GM18511 (cell line): ENCODE data around the gene CD164L2.
A peak's percentile ranks its signal among the peaks of the same experiment; 100 is the strongest.
"Not testable (repeated sequence)": the region's sequence is repeated elsewhere in the genome, so short reads cannot be mapped to it uniquely, and the experiment has no call there.

Experiments used
- ATAC-seq: cut with Tn5 transposase; IDR thresholded peaks from one replicate; pipeline ENCODE4 v1.9.1; 2021; ENCODE audit warnings: mild to moderate bottlenecking, moderate library complexity; ENCODE audit not compliant: unreplicated experiment

The CD164L2 gene

GRCh38 chr1:27383039-27383605, at the start of gene CD164L2:
Gene CD164L2, minus strand, starts transcription at chr1:27383333. Its CDS starts 94 bp downstream, at chr1:27383239.
- no peak for ATAC-seq

GRCh38 chr1:27432725-27433124, 49.6 kb upstream of the CD164L2 start:
- not testable (repeated sequence) for ATAC-seq

GRCh38 chr1:27431601-27431940, 48.4 kb upstream of the CD164L2 start:
- no peak for ATAC-seq

GRCh38 chr1:27430903-27431600, 47.9 kb upstream of the CD164L2 start:
- ATAC-seq = no peak

DNA sequence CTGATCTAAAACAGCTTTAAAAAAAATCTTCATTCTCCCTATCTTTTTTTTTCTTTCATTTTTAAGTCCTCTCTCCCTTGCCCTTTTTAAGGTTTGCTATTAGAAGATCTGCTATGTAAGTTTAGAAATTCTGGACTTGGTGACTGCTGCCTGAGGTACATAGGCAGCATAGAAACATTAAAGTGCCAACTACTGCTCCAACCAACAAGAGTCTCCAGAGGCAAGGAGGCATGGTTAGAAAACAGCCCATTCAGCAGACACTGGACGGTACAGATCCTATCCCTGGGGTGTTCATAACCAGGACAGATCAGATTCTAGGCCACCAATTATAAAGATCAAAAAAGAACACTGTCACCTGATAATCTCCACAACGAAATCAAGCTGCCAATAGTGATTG, 45.9 kb upstream of the CD164L2 start:
- no peak for ATAC-seq

- ATAC-seq = no peak
Observed at GRCh38 chr1:27428316-27429028, 45.3 kb upstream of the CD164L2 start.

GRCh38 chr1:27427816-27428315, 44.7 kb upstream of the CD164L2 start:
- no peak for ATAC-seq

DNA sequence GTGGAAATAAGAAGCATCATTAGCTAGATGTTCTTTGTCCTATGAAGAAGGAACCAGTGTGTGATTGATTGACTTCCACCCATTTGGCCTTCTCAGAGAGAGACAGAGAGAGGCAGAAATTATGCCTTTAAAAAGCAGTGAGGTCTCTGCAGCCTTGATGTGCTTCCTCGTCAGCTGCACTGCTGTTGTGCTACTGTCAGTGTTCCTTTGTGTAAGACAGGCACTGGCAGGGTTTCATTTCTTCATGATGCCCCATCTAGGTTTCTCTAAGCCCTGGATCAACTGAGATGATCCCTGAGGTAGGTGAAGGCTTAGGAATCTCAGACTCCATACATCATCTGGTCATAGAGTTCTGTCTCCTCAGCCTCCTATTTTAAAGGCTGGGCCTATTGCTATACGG, 44.2 kb upstream of the CD164L2 start:
- ATAC-seq = no peak

GRCh38 chr1:27423709-27424108, 40.6 kb upstream of the CD164L2 start:
- ATAC-seq = no peak

DNA sequence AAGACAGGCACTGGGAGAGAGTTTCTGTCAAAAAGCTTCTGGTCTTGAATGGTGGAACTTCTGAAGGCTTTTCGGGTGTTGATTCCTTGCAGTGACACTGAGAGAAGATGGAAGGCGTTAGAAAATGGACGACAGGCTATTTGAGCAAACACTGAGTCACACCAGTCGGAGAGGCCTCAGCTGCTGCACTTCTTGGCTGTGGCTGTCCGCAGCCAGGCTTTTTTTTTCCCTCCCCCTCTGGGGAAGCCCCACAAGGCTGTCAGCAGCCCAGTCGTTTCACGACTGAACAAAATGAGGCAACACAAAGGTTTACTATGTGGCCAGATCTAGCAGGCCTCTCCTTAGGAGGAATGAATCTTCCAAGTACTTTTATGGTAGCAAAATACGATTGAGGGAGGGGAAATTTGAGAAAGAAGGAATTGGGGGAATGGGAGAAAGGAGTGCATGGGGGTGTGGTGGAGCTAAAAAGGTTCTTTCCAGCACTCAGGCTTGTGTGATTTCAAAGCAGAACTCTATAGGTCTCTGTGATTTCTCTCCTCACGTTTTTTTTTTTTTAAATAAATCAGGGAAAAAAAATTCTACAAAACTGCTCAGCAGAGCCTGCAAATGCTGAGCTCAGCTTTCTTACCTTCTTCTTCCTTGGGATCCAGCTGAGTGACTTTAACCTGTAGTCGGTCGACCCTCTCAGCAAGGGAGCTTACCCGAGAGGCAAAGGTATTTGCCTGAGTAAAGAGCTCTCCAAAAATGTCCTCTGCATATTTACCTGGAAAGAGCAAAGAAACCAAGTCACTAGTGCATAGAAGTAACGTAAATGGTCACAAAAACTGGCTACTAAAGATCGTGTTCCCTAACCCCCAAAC, 35.4 kb upstream of the CD164L2 start:
- peak; percentile 75 for ATAC-seq

- ATAC-seq = no peak
Observed at GRCh38 chr1:27417713-27418112, 34.6 kb upstream of the CD164L2 start.

- ATAC-seq = no peak
Observed at GRCh38 chr1:27416387-27417111, 33.4 kb upstream of the CD164L2 start.

GRCh38 chr1:27414091-27414490, 31.0 kb upstream of the CD164L2 start:
- no peak for ATAC-seq

DNA sequence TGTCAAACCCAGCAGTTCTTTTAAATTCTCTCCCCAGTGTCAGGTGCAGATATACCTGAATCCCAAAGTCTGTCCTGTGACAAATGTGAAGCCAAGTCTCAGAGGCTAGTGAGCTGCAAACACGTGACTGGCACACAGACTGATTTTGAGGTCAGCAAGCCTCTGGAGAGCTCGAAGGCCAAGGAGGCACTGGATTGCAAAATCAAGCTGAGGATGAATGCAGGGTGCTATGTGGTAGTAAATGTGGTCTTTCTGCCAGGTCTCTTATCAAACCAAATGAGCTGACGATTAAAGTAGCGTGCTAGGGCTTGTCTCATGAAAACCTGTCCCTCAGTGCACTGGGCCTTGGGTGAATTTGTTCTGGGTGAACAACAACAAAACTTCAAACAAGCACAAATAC, 29.9 kb upstream of the CD164L2 start:
- ATAC-seq = no peak

- ATAC-seq = no peak
Observed at GRCh38 chr1:27412502-27412901, 29.4 kb upstream of the CD164L2 start.

DNA sequence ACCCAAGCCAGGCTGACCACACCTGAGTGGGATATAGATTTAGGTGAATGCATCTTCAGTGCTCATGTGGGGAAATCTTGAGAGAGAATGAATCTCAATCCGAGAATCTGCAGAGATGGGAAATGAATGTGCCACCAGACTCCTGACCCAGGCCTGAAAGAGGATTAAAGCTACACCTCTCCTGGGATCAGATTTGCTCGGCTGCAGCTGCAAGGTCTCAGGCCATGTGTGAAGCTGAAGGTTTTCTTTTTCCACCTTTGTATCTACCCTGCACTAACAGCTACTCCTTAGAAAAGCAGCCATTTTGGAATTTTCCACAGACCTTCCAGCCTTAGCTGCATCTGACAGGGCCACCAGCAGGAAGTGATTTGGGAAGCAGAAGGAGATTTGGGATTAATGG, 27.6 kb upstream of the CD164L2 start:
- no peak for ATAC-seq

GRCh38 chr1:27409669-27410068, 26.5 kb upstream of the CD164L2 start:
- no peak for ATAC-seq

- ATAC-seq = no peak
Observed at GRCh38 chr1:27408151-27408550, 25.0 kb upstream of the CD164L2 start.

DNA sequence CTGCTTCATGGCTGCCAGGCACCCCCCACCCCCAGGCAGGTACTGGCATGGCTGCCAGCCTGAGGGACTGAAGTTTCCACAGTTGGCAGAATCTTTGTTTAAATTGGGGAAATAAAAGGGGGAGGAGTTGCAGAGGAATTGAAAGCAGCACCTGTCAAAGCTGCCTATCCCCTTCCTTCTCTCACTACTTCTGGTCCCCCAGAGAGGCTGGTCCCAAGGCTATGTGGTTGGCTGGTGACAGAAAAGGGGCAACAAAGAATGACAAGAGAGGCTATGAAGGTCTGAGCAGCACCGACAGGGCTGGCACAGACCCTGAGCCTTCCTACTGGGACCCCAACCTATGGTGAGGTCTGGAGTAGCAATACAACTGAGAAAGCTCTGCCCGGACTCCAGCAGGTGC, 23.7 kb upstream of the CD164L2 start:
- ATAC-seq = not testable (repeated sequence)

DNA sequence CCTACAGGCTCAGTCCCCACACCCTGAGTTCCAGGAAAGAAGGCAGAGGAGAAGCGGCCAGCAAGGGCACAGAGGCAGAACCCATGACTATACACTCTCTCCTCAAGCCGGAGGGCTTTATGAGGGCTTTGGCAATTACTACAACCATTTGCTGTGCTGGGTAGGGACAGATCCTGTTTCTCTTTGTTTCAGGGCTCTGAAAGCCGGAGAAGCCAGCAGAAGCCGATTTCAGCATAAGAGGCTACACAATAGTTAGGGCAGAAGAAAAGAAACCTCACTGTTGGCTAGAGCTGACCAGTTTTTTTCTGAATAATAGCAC, 23.2 kb upstream of the CD164L2 start:
- no peak for ATAC-seq
